ENCODE data around the gene GSX2. TPM values are rescaled to one million over a fixed set of nuclear protein-coding genes. Genes with fewer than 3 reads are reported as not detected.
A peak's percentile ranks its signal among the peaks of the same experiment; 100 is the strongest.

The GSX2 gene
- total and polyA plus RNA-seq, 2 of the 13 experiments (the other 11 are each of a cell fraction or from before 2014, with no cell fraction given), result not detected

- peak; percentile 88 for TF ChIP-seq SOX5 (CRISPR knock-in tag; IDR thresholded peaks at IDR 0.05; ENCODE audit: borderline replicate concordance)
- TF ChIP-seq SOX6 (IDR thresholded peaks at IDR 0.05), result no peak
- TF ChIP-seq SOX6 (CRISPR knock-in tag; IDR thresholded peaks at IDR 0.05), result peak; percentile 78
- TF ChIP-seq AHDC1 (CRISPR knock-in tag; IDR thresholded peaks at IDR 0.05; ENCODE audit: borderline replicate concordance), result 0 out of 2 replicates have a peak, but pooled peaks have one; percentile 59
- TF ChIP-seq ZNF644 (CRISPR knock-in tag; IDR thresholded peaks at IDR 0.05; ENCODE audit: low read depth), result peak; percentile 29; the same call in 1 of the 2 replicates
- TF ChIP-seq MIXL1 (CRISPR knock-in tag; IDR thresholded peaks at IDR 0.05), result peak; percentile 34; the same call in 1 of the 2 replicates
- peak; percentile 55; the same call in 1 of the 2 replicates for TF ChIP-seq ZNF792 (CRISPR knock-in tag; IDR thresholded peaks at IDR 0.05)
- no peak for TF ChIP-seq SIN3B (IDR thresholded peaks at IDR 0.05; ENCODE audit: low read length)
- TF ChIP-seq MIER3 (CRISPR knock-in tag; IDR thresholded peaks at IDR 0.05; ENCODE audit: borderline replicate concordance), result peak; percentile 64; the same call in 1 of the 2 replicates
- peak; percentile 89 for TF ChIP-seq FOSL2 (CRISPR knock-in tag; IDR thresholded peaks at IDR 0.05)
- no peak for TF ChIP-seq FOXA1 (IDR thresholded peaks at IDR 0.05)
- no peak for TF ChIP-seq FOXA1 (CRISPR knock-in tag; IDR thresholded peaks at IDR 0.05)
- no peak for TF ChIP-seq SOX13 (IDR thresholded peaks at IDR 0.05)
- TF ChIP-seq SOX13 (CRISPR knock-in tag; conservative IDR thresholded peaks at IDR 0.05 in 1 of 2, IDR thresholded peaks at IDR 0.05 in 1 of 2), result peak in 1 of 2 experiments; percentile 84; a peak in 2 of 4 replicates
- peak; percentile 19; the same call in 1 of the 2 replicates for TF ChIP-seq SMC3 (IDR thresholded peaks at IDR 0.05; ENCODE audit: low read length)
- TF ChIP-seq EP300 (IDR thresholded peaks at IDR 0.05; ENCODE audit: low read depth in 2 of 2, low read length in 2 of 2), result peak in 1 of 2 experiments; percentile 32; a peak in 1 of 4 replicates
- no peak for TF ChIP-seq EP300 (CRISPR knock-in tag; IDR thresholded peaks at IDR 0.05; ENCODE audit: borderline replicate concordance)
- no peak for TF ChIP-seq MIER2 (CRISPR knock-in tag; IDR thresholded peaks at IDR 0.05)
- TF ChIP-seq CEBPB (IDR thresholded peaks at IDR 0.05; ENCODE audit: borderline replicate concordance, low read depth, low read length), result peak; percentile 94
- TF ChIP-seq PAXIP1 (CRISPR knock-in tag; conservative IDR thresholded peaks at IDR 0.05), result peak; percentile 23; the same call in 1 of the 2 replicates
- peak; percentile 42; the same call in 1 of the 2 replicates for TF ChIP-seq RCOR2 (CRISPR knock-in tag; IDR thresholded peaks at IDR 0.05)
- 0 out of 2 replicates have a peak, but pooled peaks have one; percentile 16 for TF ChIP-seq NCOA2 (CRISPR knock-in tag; IDR thresholded peaks at IDR 0.05)
- TF ChIP-seq NFIC (IDR thresholded peaks at IDR 0.05; ENCODE audit: low read length), result peak; percentile 37; the same call in 1 of the 2 replicates
- no peak for TF ChIP-seq ZNF232 (CRISPR knock-in tag; IDR thresholded peaks at IDR 0.05; ENCODE audit: borderline replicate concordance)
- TF ChIP-seq PTBP1 (IDR thresholded peaks at IDR 0.05; ENCODE audit: low read depth, low read length, poor library complexity, severe bottlenecking), result no peak
Observed at GRCh38 chr4:54085284-54085683, 14.7 kb upstream of the GSX2 start (continued).

Measured in HepG2 (cell line).